ENCODE results near the gene CCR7. TPM values are rescaled to one million over a fixed set of nuclear protein-coding genes. Genes with fewer than 3 reads are reported as not detected.
"Not testable (repeated sequence)": the region's sequence is repeated elsewhere in the genome, so short reads cannot be mapped to it uniquely, and the experiment has no call there.

Gene CCR7
- total RNA-seq, 4 donors from 2014 or later, result 1.5 TPM; not detected in 3

- 85% methylated on average over 7 of the region's 7 CpGs for WGBS, 2 donors
Measured at GRCh38 chr17:40596261-40596919, 31.1 kb upstream of the CCR7 start.

GRCh38 chr17:40590742-40591141, 25.5 kb upstream of the CCR7 start:
- no peak for DNase-seq (ENCODE audit: low spot score in 2 of 2)
- TF ChIP-seq POLR2A (IDR thresholded peaks at IDR 0.05), result no peak
- no peak for TF ChIP-seq CTCF (IDR thresholded peaks at IDR 0.05)
- TF ChIP-seq EP300 (IDR thresholded peaks at IDR 0.05), result no peak

More at GRCh38 chr17:40596261-40596919, 31.1 kb upstream of the CCR7 start:
- Histone ChIP-seq H3K4me1 (peaks cover 0 to 23% (median 8%) of the 10 kb centered on the region in 4 donors), H3K36me3 (no peaks in the 10 kb centered on the region), H3K27ac (no peak overlapping the region), H3K9me3 (no peaks in the 10 kb centered on the region), H3K27me3 (no peaks in the 10 kb centered on the region), H3K4me3 (no peak overlapping the region)
- TF ChIP-seq POLR2A (IDR thresholded peaks at IDR 0.05), result no peak
- DNase-seq (ENCODE audit: low spot score in 2 of 2), result no peak

GRCh38 chr17:40588552-40588951, 23.3 kb upstream of the CCR7 start:
- Histone ChIP-seq H3K9me3 (peaks cover 0 to 14% (median 0%) of the 10 kb centered on the region in 4 donors), H3K27ac (no peak overlapping the region), H3K4me3 (no peak overlapping the region), H3K27me3 (no peaks in the 10 kb centered on the region), H3K4me1 (no peaks in the 10 kb centered on the region), H3K36me3 (no peaks in the 10 kb centered on the region)
- no peak for DNase-seq (ENCODE audit: low spot score in 2 of 2)
- WGBS, 2 donors, result 72 to 92% methylated on average over 2 of the region's 2 CpGs
- TF ChIP-seq CTCF (IDR thresholded peaks at IDR 0.05) (no peak), EP300 (IDR thresholded peaks at IDR 0.05) (no peak), POLR2A (IDR thresholded peaks at IDR 0.05) (no peak)

More at GRCh38 chr17:40590742-40591141, 25.5 kb upstream of the CCR7 start:
- Histone ChIP-seq H3K4me3 (no peak overlapping the region), H3K36me3 (no peaks in the 10 kb centered on the region), H3K9me3 (peaks cover 0 to 2% (median 0%) of the 10 kb centered on the region in 4 donors), H3K27me3 (no peaks in the 10 kb centered on the region), H3K4me1 (no peaks in the 10 kb centered on the region), H3K27ac (no peak overlapping the region)
- 87 to 92% methylated on average over 3 of the region's 3 CpGs for WGBS, 2 donors

- DNase-seq (ENCODE audit: low spot score in 2 of 2); H3K4me1 ChIP-seq; H3K27me3 ChIP-seq; H3K36me3 ChIP-seq; H3K4me3 ChIP-seq; H3K27ac ChIP-seq: not testable (repeated sequence)
- 43 to 50% methylated on average over 3 of the region's 3 CpGs for WGBS, 2 donors
- H3K9me3 ChIP-seq, result peaks cover 0 to 14% (median 0%) of the 10 kb centered on the region in 4 donors
Measured at GRCh38 chr17:40586264-40586663, 21.0 kb upstream of the CCR7 start.

GRCh38 chr17:40584950-40585349, 19.7 kb upstream of the CCR7 start:
- not testable (repeated sequence) for H3K27ac ChIP-seq; DNase-seq (ENCODE audit: low spot score in 2 of 2); H3K4me1 ChIP-seq; H3K36me3 ChIP-seq; H3K27me3 ChIP-seq; H3K4me3 ChIP-seq
- WGBS, 2 donors, result 79 to 81% methylated on average over 2 of the region's 2 CpGs
- peaks cover 0 to 14% (median 0%) of the 10 kb centered on the region in 4 donors for H3K9me3 ChIP-seq

GRCh38 chr17:40582328-40582901, 17.1 kb upstream of the CCR7 start:
- Histone ChIP-seq H3K36me3 (no peaks in the 10 kb centered on the region), H3K9me3 (peaks cover 0 to 14% (median 0%) of the 10 kb centered on the region in 4 donors), H3K27ac (peak overlapping the region in 2 of 4 donors; percentile 9 to 51), H3K4me3 (no peak overlapping the region), H3K27me3 (no peaks in the 10 kb centered on the region), H3K4me1 (peaks cover 0 to 9% (median 0%) of the 10 kb centered on the region in 4 donors)
- WGBS, 2 donors, result 37 to 39% methylated on average over 11 of the region's 11 CpGs
- no peak for DNase-seq (ENCODE audit: low spot score in 2 of 2)
- no peak for TF ChIP-seq CTCF (IDR thresholded peaks at IDR 0.05)
- TF ChIP-seq POLR2A (IDR thresholded peaks at IDR 0.05), result no peak
- peak in 1 of 2 donors; percentile 43 for TF ChIP-seq EP300 (IDR thresholded peaks at IDR 0.05)

All from tibial nerve (tissue), 4 donors.